Chondrocyte (in vitro differentiated cells): ENCODE data around the gene RPL36. TPM values are rescaled to one million over a fixed set of nuclear protein-coding genes. Genes with fewer than 3 reads are reported as not detected.

Experiments
- DNase-seq: peaks from one replicate; pipeline ENCODE4 v3.0.0; 2021; ENCODE audit warnings: mixed read lengths, low spot score
- H3K27ac Mint-ChIP-seq: one replicate; pipeline ENCODE4 v1.8.0; 2021; ENCODE audit warnings: mild to moderate bottlenecking, moderate library complexity, mixed read lengths; ENCODE audit not compliant: unreplicated experiment
- H3K27me3 Mint-ChIP-seq: 2 replicates; pipeline ENCODE4 v1.8.0; 2021; ENCODE audit warnings: low read depth, mixed read lengths
- H3K36me3 Mint-ChIP-seq: 2 replicates; pipeline ENCODE4 v1.8.0; 2021; ENCODE audit warnings: low read depth, mixed read lengths
- H3K4me1 Mint-ChIP-seq: 2 replicates; pipeline ENCODE4 v1.8.0; 2021; ENCODE audit warnings: low read depth, mild to moderate bottlenecking, mixed read lengths
- H3K4me3 Mint-ChIP-seq: one replicate; pipeline ENCODE4 v1.8.0; 2021; ENCODE audit warnings: mild to moderate bottlenecking, moderate library complexity, mixed read lengths; ENCODE audit not compliant: unreplicated experiment
- H3K9me3 Mint-ChIP-seq: 2 replicates; pipeline ENCODE4 v1.8.0; 2021; ENCODE audit warnings: low read depth, mixed read lengths
- total RNA-seq: library from RNA; stranded (reverse); gene quantifications from 3 replicates; pipeline ENCODE4 v1.2.1, GENCODE V29; 2021
- TF ChIP-seq, protein P1 (sequence below): fragments of 200-600 bp; sonication (generic); IDR thresholded peaks from 2 replicates; pipeline ENCODE4 v1.5.0; 2021; ENCODE audit warnings: antibody characterized with exemption, mild to moderate bottlenecking, moderate library complexity

RPL36 gene
- total RNA-seq, 1 donor from 2014 or later: 548 TPM

DNA sequence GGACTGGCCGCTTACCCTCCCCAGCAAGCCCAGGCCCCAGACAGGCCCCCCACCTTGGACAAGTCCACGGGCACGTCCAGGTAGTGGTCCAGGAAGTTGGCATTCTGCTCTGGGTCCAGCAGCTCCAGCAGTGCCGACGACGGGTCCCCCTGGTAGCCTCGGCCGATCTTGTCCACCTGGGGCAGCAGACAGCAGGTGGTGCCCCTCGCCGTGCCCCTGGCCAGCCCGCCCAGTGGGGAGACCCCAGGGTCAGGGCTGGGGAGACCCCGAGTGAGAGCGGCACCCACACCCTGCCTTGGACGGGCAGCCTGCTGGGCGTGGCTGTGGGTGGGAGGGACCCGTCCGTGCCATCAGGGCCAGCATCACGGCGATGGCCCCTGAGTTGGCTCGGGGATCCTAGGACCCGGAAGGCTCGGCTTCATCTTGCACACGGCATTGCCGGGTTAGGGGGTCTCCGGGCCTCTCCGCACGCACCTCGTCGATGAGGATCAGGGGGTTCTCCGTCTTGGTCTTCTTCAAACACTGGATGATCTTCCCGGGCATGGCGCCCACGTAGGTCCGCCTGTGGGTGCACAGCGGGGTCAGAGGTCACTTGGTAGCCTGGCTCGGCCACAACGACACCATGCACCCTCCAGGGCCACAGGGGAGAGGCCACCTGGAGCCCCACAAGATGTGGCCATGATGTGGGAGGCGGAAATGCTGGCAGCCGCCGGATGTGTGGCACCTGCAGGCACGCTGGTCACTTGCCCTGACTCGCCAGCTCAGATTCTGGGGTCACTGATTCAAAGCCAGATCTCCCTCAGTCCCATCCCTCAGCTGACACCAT lies 6.3 kb downstream of the RPL36 start:
- no peaks in the 10 kb centered on the region for H3K9me3 Mint-ChIP-seq
- peak; percentile 90 for DNase-seq
- TF ChIP-seq, protein P1, sequence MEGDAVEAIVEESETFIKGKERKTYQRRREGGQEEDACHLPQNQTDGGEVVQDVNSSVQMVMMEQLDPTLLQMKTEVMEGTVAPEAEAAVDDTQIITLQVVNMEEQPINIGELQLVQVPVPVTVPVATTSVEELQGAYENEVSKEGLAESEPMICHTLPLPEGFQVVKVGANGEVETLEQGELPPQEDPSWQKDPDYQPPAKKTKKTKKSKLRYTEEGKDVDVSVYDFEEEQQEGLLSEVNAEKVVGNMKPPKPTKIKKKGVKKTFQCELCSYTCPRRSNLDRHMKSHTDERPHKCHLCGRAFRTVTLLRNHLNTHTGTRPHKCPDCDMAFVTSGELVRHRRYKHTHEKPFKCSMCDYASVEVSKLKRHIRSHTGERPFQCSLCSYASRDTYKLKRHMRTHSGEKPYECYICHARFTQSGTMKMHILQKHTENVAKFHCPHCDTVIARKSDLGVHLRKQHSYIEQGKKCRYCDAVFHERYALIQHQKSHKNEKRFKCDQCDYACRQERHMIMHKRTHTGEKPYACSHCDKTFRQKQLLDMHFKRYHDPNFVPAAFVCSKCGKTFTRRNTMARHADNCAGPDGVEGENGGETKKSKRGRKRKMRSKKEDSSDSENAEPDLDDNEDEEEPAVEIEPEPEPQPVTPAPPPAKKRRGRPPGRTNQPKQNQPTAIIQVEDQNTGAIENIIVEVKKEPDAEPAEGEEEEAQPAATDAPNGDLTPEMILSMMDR: no peak
- H3K4me1 Mint-ChIP-seq: peaks cover 11% of the 10 kb centered on the region
- H3K27ac Mint-ChIP-seq: no peak overlapping the region
- H3K27me3 Mint-ChIP-seq: no peaks in the 10 kb centered on the region
- no peak overlapping the region for H3K4me3 Mint-ChIP-seq
- peaks cover 31% of the 10 kb centered on the region for H3K36me3 Mint-ChIP-seq

DNA sequence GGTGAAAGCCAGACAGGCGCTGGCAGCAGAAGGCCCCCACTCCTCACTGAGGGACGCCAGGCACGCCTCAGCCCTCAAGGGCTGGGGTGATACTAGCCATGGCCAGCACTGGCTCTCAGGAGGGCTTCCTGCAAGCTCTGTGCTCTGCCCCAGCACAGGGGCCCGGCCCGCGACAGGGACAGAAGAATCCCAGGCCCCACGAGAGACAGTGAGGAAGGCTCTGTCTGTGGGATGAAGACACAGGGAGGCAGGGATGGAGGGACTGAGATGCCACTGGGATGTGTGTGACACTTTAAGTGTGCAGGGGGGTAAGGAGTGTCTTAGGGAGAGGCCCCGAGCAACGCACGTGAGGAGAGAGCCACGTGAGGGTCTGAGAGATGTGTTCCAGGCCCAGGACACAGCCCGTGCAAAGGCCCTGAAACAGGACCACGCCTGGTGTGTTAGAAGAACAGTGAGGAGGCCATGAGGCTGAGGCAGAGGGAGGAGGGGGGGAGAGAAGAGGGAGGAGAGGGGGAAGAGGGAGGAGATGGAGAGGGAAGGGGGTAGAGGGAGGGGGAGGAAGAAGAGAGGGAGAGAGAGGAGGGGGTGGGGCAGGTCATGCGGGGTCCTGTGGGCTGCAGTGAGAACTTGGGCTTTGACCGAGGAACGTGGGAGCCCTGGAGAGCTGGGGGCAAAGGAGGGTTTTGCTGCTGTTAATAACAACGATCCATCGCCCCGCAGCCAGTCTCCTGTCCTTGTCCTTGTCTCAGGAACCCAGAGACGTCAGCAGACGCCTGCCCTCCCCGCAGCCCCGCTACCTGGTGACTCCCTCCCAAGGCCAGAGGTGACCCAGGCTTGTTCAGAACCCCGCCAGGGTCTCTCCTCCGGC lies 7.2 kb downstream of the RPL36 start:
- no peaks in the 10 kb centered on the region for H3K27me3 Mint-ChIP-seq
- DNase-seq: no peak
- H3K4me3 Mint-ChIP-seq: no peak overlapping the region
- TF ChIP-seq, protein P1: no peak
- no peaks in the 10 kb centered on the region for H3K9me3 Mint-ChIP-seq
- peaks cover 29% of the 10 kb centered on the region for H3K36me3 Mint-ChIP-seq
- H3K27ac Mint-ChIP-seq: peak overlapping the region; percentile 49
- H3K4me1 Mint-ChIP-seq: peaks cover 5% of the 10 kb centered on the region

DNA sequence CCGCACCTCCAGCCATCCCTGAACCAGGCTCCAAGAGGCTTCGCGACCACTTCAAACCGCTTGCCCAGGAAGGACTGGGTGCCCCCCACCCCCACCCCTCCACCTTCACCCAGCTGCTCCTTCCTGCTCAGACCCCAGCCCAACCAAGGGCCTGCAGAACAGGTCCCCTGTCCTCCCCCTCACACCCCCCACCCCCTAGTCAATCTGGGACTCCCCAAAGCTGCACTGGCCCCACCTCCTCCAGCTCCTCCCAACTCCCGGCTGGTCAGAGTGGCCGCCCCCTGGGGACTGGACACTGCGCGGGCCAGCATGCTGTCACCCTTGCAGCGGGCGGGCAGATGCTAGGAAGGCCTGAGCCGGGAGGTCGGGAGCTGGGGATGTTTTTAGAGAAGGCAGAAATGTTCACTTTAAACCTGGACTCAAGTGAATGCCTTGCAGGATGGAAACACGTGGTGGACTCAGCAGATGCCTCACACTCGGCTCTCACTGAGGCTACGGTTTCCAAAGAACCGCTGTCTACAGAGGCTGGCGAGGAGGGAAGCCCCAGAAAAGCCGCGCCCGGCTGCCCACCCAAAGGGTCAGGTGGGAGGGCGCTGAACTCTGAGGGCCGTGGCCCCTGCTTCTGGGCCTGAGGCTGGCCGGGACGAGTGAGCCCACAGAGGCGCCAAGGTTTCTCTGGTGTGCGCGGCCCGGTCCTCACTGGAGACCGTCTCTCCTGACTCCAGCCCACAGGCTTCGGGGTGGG lies 8.0 kb downstream of the RPL36 start:
- Mint-ChIP-seq H3K27me3 (no peaks in the 10 kb centered on the region), H3K4me3 (no peak overlapping the region), H3K4me1 (peaks cover under 1% of the 10 kb centered on the region), H3K27ac (no peak overlapping the region), H3K36me3 (peaks cover 25% of the 10 kb centered on the region), H3K9me3 (no peaks in the 10 kb centered on the region)
- TF ChIP-seq, protein P1: no peak
- no peak for DNase-seq

GRCh38 chr19:5698635-5699422 lies 8.7 kb downstream of the RPL36 start:
- no peaks in the 10 kb centered on the region for H3K27me3 Mint-ChIP-seq
- no peak for DNase-seq
- peaks cover 3% of the 10 kb centered on the region for H3K4me1 Mint-ChIP-seq
- TF ChIP-seq, protein P1: no peak
- H3K9me3 Mint-ChIP-seq: no peaks in the 10 kb centered on the region
- H3K36me3 Mint-ChIP-seq: peaks cover 27% of the 10 kb centered on the region
- H3K4me3 Mint-ChIP-seq: no peak overlapping the region
- H3K27ac Mint-ChIP-seq: no peak overlapping the region
